Endothelial cell (in vitro differentiated cells): ENCODE measurements around the gene SLC16A8. TPM values are rescaled to one million over a fixed set of nuclear protein-coding genes. Genes with fewer than 3 reads are reported as not detected.

Source experiments
- DNase-seq: peaks from one replicate; pipeline ENCODE4 v3.0.0; 2021; ENCODE audit warnings: low spot score
- H3K27ac Mint-ChIP-seq: one replicate; pipeline ENCODE4 v1.8.0; 2021; ENCODE audit warnings: mixed read lengths, inconsistent platforms; ENCODE audit not compliant: unreplicated experiment
- H3K27me3 Mint-ChIP-seq: one replicate; pipeline ENCODE4 v1.8.0; 2021; ENCODE audit warnings: mild to moderate bottlenecking, moderate library complexity, mixed read lengths, inconsistent platforms; ENCODE audit not compliant: unreplicated experiment
- H3K36me3 Mint-ChIP-seq: one replicate; pipeline ENCODE4 v1.8.0; 2021; ENCODE audit warnings: mild to moderate bottlenecking, low read depth, mixed read lengths, inconsistent platforms; ENCODE audit not compliant: unreplicated experiment
- H3K4me1 Mint-ChIP-seq: one replicate; pipeline ENCODE4 v1.8.0; 2021; ENCODE audit warnings: mild to moderate bottlenecking, mixed read lengths, inconsistent platforms; ENCODE audit not compliant: unreplicated experiment
- H3K4me3 Mint-ChIP-seq: one replicate; pipeline ENCODE4 v1.8.0; 2021; ENCODE audit warnings: mild to moderate bottlenecking, mixed read lengths, inconsistent platforms; ENCODE audit not compliant: unreplicated experiment
- H3K9me3 Mint-ChIP-seq: one replicate; pipeline ENCODE4 v1.8.0; 2021; ENCODE audit warnings: mixed read lengths, inconsistent platforms; ENCODE audit not compliant: unreplicated experiment
- CTCF ChIP-seq: fragments of 200-600 bp; sonication (generic); IDR thresholded peaks from one replicate; pipeline ENCODE4 v1.5.0; 2021; ENCODE audit warnings: antibody characterized with exemption; ENCODE audit not compliant: unreplicated experiment
- total RNA-seq: library from RNA; stranded (reverse); fragmentation: NEBNext Ultra II Directional; extraction: Animal tissue kit (Norgen Biotek cat#: 25700); gene quantifications from one replicate; pipeline ENCODE4 v1.2.1, GENCODE V29; 2021; ENCODE audit not compliant: unreplicated experiment

The SLC16A8 gene
- total RNA-seq, 1 donor from 2014 or later: not detected

DNA sequence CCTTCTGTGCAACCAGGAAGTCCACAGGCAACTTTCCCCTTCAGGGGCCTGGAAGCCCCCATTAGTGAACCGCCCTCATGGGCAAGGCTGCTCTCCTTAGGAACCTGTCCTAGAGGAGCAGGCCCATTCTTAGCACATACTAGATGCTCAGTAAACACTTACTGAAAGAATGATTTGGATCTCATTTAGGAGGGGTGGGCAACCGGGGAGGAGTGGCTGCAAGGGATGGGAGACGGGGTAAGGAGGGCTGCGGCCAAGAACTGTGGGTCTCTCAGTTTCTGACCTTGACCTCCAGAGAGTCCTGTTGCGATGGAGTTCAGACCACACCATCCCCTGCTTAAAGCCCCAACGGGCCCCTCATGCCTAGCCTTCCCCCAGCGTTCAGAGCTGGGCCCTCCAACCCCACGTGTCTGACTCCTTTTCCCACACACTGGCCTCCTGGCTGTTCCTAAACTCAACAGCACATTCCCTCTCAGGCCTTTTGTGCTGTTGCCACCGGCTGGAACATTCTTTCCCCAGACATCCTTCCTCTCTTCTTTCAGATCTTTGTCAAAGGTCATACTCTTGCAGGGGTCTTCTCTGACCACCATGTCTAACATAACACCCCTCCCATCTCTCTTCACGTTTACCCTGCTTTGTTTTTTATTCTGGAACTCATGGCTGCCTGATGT, 47.5 kb downstream of the SLC16A8 start:
- no peak for TF ChIP-seq CTCF
- H3K27me3 Mint-ChIP-seq: peaks cover 16% of the 10 kb centered on the region
- peak overlapping the region; percentile 22 for H3K27ac Mint-ChIP-seq
- H3K4me1 Mint-ChIP-seq: peaks cover 12% of the 10 kb centered on the region
- no peaks in the 10 kb centered on the region for H3K9me3 Mint-ChIP-seq
- DNase-seq: no peak
- H3K4me3 Mint-ChIP-seq: peak overlapping the region; percentile 24
- H3K36me3 Mint-ChIP-seq: no peaks in the 10 kb centered on the region

- no peak for DNase-seq
- H3K4me1 Mint-ChIP-seq: peaks cover 12% of the 10 kb centered on the region
- no peak for TF ChIP-seq CTCF
- no peak overlapping the region for H3K27ac Mint-ChIP-seq
- H3K27me3 Mint-ChIP-seq: peaks cover 16% of the 10 kb centered on the region
- H3K4me3 Mint-ChIP-seq: no peak overlapping the region
- no peaks in the 10 kb centered on the region for H3K36me3 Mint-ChIP-seq
- H3K9me3 Mint-ChIP-seq: no peaks in the 10 kb centered on the region
Measured at GRCh38 chr22:38035530-38035885, 48.5 kb downstream of the SLC16A8 start.

- no peaks in the 10 kb centered on the region for H3K9me3 Mint-ChIP-seq
- peaks cover 12% of the 10 kb centered on the region for H3K4me1 Mint-ChIP-seq
- H3K36me3 Mint-ChIP-seq: no peaks in the 10 kb centered on the region
- peaks cover 15% of the 10 kb centered on the region for H3K27me3 Mint-ChIP-seq
- DNase-seq: no peak
- H3K4me3 Mint-ChIP-seq: no peak overlapping the region
- no peak for TF ChIP-seq CTCF
- no peak overlapping the region for H3K27ac Mint-ChIP-seq
Measured at GRCh38 chr22:38034884-38035529, 49.0 kb downstream of the SLC16A8 start.

- Mint-ChIP-seq H3K36me3 (no peaks in the 10 kb centered on the region), H3K4me3 (no peak overlapping the region), H3K4me1 (peaks cover 12% of the 10 kb centered on the region), H3K27me3 (peaks cover 18% of the 10 kb centered on the region), H3K27ac (no peak overlapping the region), H3K9me3 (no peaks in the 10 kb centered on the region)
- peak; percentile 29 for DNase-seq
- TF ChIP-seq CTCF: no peak
Measured at GRCh38 chr22:38034278-38034882, 49.6 kb downstream of the SLC16A8 start.
